ENCODE data around the gene OR4K2.

DNA sequence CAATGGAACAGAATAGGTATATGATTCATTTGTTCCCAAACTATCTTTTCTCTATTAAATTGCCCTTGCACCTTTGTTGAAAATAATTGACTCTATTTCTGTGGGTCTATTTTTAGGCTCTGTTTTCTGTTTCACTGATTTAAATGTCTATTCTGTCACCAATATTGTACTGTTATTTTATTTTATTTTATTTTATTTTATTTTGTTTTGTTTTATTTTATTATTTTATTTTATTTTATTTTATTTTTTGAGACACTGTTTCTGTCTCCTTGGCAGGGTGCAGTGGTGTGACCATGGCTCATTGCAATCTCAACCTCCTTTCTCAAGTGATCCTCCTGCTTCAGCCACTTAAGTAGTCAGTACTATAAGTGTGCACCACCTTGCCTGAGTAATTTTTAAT lies 36.5 kb upstream of the OR4K2 start:
- TF ChIP-seq, protein P1, sequence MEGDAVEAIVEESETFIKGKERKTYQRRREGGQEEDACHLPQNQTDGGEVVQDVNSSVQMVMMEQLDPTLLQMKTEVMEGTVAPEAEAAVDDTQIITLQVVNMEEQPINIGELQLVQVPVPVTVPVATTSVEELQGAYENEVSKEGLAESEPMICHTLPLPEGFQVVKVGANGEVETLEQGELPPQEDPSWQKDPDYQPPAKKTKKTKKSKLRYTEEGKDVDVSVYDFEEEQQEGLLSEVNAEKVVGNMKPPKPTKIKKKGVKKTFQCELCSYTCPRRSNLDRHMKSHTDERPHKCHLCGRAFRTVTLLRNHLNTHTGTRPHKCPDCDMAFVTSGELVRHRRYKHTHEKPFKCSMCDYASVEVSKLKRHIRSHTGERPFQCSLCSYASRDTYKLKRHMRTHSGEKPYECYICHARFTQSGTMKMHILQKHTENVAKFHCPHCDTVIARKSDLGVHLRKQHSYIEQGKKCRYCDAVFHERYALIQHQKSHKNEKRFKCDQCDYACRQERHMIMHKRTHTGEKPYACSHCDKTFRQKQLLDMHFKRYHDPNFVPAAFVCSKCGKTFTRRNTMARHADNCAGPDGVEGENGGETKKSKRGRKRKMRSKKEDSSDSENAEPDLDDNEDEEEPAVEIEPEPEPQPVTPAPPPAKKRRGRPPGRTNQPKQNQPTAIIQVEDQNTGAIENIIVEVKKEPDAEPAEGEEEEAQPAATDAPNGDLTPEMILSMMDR (IDR thresholded peaks at IDR 0.05): no peak
- TF ChIP-seq POLR2A (IDR thresholded peaks at IDR 0.05): no peak

Measured in heart left ventricle (tissue), 13 donors.